Testis (tissue), 2 donors: ENCODE results near the gene CAPN7.

Experiments
- CTCF ChIP-seq, 3 experiments: fragments of 450-650 bp in 2 of 3; fragments of 200-600 bp in 1 of 3; sonication (generic) in 1 of 3; IDR thresholded peaks; one replicate each; pipeline ENCODE4 v1.5.1; 2016 to 2019; ENCODE audit warnings: antibody characterized with exemption in 3 of 3, mild to moderate bottlenecking in 2 of 3, moderate library complexity in 1 of 3
- POLR2A ChIP-seq: fragments of 450-650 bp; IDR thresholded peaks from one replicate; pipeline ENCODE4 v1.6.1; 2017; ENCODE audit warnings: antibody characterized with exemption, mild to moderate bottlenecking, moderate library complexity

- no peak for TF ChIP-seq CTCF (IDR thresholded peaks at IDR 0.05)
- TF ChIP-seq POLR2A: no peak
Measured at GRCh38 chr3:15228147-15228546, 22.1 kb downstream of the CAPN7 start.
